HG03571 (cell line): ENCODE measurements around the gene SPINK8.
"Not testable (repeated sequence)": the region's sequence is repeated elsewhere in the genome, so short reads cannot be mapped to it uniquely, and the experiment has no call there.

Experiments used
- ATAC-seq: cut with Tn5 transposase; IDR thresholded peaks from one replicate; pipeline ENCODE4 v1.9.1; 2021; ENCODE audit not compliant: unreplicated experiment

SPINK8 gene

GRCh38 chr3:48280881-48281280, 52.6 kb downstream of the SPINK8 start:
- no peak for ATAC-seq

- no peak for ATAC-seq
Observed at GRCh38 chr3:48278884-48279559, 54.4 kb downstream of the SPINK8 start.

- ATAC-seq = no peak
Observed at GRCh38 chr3:48276911-48277641, 56.4 kb downstream of the SPINK8 start.

DNA sequence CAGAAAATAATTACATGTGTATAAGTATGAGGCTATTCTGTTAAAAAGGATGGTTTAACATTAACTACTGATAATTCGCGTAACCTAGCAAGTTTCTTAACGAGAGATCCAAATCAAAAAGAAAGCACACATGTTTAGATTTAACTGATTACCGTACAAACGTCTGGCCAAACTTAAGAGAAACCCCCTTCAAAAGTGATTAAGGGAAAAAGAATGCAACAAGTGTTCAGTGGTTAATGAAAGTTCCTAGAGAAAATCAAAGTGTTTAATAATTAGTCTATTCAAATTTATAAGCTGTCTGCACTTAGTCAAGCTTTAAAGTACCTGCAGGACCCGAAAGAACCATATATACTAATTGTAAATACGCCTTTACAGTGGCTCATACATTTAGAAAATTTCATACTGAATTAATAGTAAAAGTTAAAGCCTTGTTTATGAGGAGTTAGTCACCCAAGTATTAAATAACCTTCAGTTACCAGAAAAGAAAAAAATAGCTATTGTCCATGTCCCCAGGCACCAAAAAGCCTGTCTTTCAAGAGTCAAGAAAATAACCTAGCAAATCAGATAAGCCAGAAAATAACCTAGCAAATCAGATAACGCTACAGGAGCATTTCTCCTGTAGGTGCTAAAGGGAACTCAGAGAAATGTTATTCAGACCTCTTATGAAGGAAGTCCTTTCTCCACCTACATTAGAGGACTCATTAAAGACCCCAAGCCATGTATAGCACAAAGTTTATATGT, 58.0 kb downstream of the SPINK8 start:
- ATAC-seq = no peak

DNA sequence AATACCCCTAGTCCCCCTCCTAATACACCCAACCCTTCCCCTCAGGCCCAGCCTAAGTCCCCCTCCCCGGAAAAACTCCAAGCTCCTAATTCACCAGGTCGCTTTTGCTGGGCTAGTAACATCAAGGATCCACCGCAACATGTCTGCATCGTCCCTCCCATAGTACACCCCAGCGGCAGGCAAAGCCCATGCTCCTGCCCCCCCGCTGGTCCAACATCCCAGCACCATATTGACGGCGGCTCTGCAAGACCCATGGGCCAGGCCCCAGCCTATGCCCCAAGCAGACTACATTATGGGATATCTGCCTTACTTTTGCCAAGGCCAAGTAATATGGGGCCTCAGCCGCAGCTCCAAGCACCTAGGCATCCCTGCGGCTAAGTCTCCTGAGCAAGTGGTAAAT, 59.0 kb downstream of the SPINK8 start:
- no peak for ATAC-seq

DNA sequence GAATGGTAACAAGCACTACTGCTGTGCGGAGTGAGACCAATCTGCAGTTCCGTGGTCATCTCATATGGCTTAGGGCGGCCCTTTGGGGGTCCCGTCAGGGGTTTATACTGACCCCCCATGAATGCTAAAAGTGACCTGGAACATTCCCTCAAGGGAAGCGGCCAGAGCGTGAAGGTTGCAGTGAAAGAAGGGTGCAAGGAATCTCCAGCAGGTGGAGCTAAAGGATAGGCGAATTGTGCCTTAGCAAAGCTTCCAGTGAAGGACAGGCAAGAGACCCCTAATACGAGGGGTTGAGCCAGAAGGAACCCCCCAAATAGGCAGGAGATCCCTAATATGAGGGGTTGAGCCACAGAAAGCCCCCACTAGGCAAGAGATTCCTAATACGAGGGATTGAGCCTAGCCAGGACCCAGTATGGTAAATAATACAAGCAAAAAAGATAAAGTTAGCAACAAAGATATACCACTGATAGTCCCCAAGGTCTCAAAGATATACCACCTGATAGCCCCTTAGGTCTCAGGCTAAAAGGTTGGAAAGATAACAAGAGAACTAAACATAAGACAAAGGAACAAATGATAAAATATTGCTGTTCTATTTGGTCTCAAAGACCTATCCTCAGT, 59.8 kb downstream of the SPINK8 start:
- no peak for ATAC-seq

DNA sequence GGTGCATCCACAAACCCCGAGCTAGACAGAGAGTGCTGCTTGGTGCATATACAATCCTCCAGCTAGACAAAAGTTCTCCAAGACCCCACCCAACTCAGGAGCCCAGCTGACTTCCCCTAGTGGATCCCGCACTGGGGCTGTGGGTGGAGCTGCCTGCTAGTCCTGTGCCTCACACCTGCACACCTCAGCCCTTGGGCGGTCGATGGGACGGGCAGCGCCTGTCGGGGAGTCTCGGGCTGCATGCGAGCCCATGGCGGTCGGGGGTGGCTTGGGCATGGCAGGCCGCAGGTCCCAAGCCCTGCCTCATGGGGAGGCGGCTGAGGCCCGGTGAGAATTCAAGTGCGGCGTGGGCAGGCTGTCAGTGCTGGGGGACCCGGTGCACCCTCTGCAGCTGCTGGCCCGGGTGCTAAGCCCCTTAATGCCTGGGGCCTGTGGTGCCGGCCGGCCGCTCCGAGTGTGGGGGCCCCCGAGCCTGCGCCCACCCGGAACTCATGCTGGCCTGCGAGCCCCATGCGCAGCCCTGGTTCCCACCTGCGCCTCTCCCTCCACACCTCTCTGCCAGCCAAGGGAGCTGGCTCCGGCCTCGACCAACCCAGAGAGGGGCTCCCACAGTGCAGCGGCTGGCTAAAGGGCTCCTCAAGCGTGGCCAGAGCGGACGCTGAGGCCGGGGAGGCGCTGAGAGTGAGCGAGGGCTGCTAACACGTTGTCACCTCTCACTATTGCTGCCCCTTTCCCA, 61.5 kb downstream of the SPINK8 start:
- no peak for ATAC-seq

- ATAC-seq = not testable (repeated sequence)
Observed at GRCh38 chr3:48271223-48271622, 62.2 kb downstream of the SPINK8 start.

GRCh38 chr3:48270306-48270705, 63.2 kb downstream of the SPINK8 start:
- no peak for ATAC-seq

- ATAC-seq = no peak
Observed at GRCh38 chr3:48269592-48269991, 63.9 kb downstream of the SPINK8 start.

DNA sequence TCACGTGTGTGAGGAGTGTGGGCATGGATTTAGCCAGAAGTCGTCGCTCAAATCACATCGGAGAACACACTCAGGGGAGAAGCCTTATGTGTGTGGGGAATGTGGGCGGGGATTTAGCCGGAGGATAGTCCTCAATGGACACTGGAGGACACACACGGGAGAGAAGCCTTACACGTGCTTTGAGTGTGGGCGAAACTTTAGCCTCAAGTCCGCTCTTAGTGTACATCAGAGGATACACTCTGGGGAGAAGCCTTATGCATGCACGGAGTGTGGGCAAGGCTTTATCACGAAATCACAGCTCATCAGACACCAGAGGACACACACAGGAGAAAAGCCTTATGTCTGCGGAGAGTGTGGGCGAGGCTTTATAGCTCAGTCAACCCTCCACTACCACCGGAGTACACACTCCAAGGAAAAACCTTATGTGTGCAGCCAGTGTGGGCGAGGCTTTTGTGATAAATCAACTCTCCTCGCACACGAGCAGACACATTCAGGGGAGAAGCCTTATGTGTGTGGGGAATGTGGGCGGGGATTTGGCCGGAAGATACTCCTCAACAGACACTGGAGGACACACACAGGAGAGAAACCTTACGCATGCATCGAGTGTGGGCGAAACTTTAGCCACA, 64.4 kb downstream of the SPINK8 start:
- ATAC-seq = no peak

- no peak for ATAC-seq
Observed at GRCh38 chr3:48268381-48268935, 65.0 kb downstream of the SPINK8 start.

GRCh38 chr3:48267782-48268181, 65.7 kb downstream of the SPINK8 start:
- no peak for ATAC-seq

GRCh38 chr3:48258530-48258929, 74.9 kb downstream of the SPINK8 start:
- ATAC-seq = no peak
